Spinal cord (tissue), 10 donors: ENCODE measurements around the gene RNLS. TPM values are rescaled to one million over a fixed set of nuclear protein-coding genes. Genes with fewer than 3 reads are reported as not detected.

Experiments used
- DNase-seq, 6 donors: peaks; one replicate each; pipeline versions ENCODE4 v3.0.0 to v3.0.0-alpha.2; 2013 to 2015; ENCODE audit warnings: low spot score in 6 of 6, low read depth in 4 of 6
- H3K27ac ChIP-seq: one replicate; pipeline ENCODE4 v1.5.1; 2013; ENCODE audit warnings: low read depth, low read length, control low read depth
- H3K27me3 ChIP-seq: one replicate; pipeline ENCODE4 v1.6.1; 2013; ENCODE audit warnings: low read length; ENCODE audit not compliant: control insufficient read depth, insufficient read depth
- H3K36me3 ChIP-seq: one replicate; pipeline ENCODE4 v1.6.1; 2013; ENCODE audit warnings: low read length; ENCODE audit not compliant: control insufficient read depth, insufficient read depth
- H3K4me1 ChIP-seq: one replicate; pipeline ENCODE4 v1.6.1; 2013; ENCODE audit warnings: low read length; ENCODE audit not compliant: control insufficient read depth, insufficient read depth
- H3K4me3 ChIP-seq: one replicate; pipeline ENCODE4 v1.5.1; 2013; ENCODE audit warnings: low read depth, low read length, control low read depth
- H3K9me3 ChIP-seq: one replicate; pipeline ENCODE4 v1.6.1; 2013; ENCODE audit warnings: low read length; ENCODE audit not compliant: control insufficient read depth, insufficient read depth
- WGBS: methylation state at CpG from one replicate; pipeline ENCODE4 v1.1.5; 2013; ENCODE audit warnings: missing lambda C conversion rate; ENCODE audit not compliant: insufficient coverage; 5-methylcytosine and 5-hydroxymethylcytosine counted together
- polyA plus RNA-seq, 2 donors: library from polyadenylated mRNA; unstranded; fragments of 120-200 nt; gene quantifications; one replicate each; pipeline ENCODE4 v1.2.1, GENCODE V29; 2013; ENCODE audit not compliant: insufficient read length in 2 of 2
- total RNA-seq, 2 donors: library from RNA; depleted of rRNA in 1 of 2; stranded (reverse); fragments of 120-200 nt in 1 of 2; fragments of >200 nt in 1 of 2; gene quantifications; one replicate each; pipeline versions ENCODE4 v1.2.3 to v1.2.4, GENCODE V29; 2013 to 2014
- donor health status: healthy.

RNLS gene
- total and polyA plus RNA-seq, 4 donors = 6.1 to 16.1 (median 7.7) TPM

DNA sequence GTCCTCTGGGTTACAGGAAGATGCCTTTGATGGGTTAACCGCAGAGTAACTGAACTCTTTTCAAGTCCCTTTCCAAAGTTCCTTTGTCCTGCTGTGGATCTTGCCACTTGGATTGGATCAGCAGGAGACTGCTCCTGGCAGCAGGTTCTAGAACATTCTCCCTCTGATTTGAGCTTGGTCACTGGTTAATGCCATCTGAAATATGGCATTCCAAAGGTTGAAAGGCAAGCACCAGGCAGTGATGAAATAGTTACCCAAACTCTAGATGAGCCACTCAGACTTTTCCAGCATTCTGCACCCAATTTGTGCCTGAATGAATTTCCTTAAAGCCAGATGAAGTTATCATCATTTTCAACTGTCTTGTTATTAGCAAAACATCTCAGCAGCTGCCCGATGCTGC is 343.9 kb downstream of the RNLS start:
- DNase-seq = no peak
- Histone ChIP-seq H3K4me3 (no peak overlapping the region), H3K36me3 (no peaks in the 10 kb centered on the region), H3K27ac (no peak overlapping the region), H3K27me3 (peaks cover 2% of the 10 kb centered on the region), H3K9me3 (no peaks in the 10 kb centered on the region), H3K4me1 (peaks cover 16% of the 10 kb centered on the region)
- WGBS = 85% methylated on average over 2 of the region's 2 CpGs

DNA sequence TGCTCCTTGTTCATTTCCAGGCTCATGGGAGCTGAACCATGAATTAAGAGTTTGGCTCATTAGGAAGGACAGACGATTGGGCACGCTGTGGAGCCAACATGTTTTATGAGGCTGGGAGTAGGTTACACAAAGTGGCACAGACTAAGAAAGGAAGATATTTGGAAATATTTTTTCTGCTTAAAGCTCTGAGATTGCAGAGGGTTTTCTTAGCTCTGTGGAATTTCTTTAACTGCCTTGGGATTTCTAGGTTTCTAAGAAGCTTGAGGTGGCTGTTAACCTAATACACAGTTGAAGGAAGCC is 344.6 kb downstream of the RNLS start:
- Histone ChIP-seq H3K27ac (no peak overlapping the region), H3K27me3 (peaks cover 2% of the 10 kb centered on the region), H3K4me3 (no peak overlapping the region), H3K4me1 (peaks cover 15% of the 10 kb centered on the region), H3K36me3 (no peaks in the 10 kb centered on the region), H3K9me3 (no peaks in the 10 kb centered on the region)
- WGBS = 14% methylated on average over 2 of the region's 2 CpGs
- DNase-seq = peak in 1 of 6 donors; percentile 37

DNA sequence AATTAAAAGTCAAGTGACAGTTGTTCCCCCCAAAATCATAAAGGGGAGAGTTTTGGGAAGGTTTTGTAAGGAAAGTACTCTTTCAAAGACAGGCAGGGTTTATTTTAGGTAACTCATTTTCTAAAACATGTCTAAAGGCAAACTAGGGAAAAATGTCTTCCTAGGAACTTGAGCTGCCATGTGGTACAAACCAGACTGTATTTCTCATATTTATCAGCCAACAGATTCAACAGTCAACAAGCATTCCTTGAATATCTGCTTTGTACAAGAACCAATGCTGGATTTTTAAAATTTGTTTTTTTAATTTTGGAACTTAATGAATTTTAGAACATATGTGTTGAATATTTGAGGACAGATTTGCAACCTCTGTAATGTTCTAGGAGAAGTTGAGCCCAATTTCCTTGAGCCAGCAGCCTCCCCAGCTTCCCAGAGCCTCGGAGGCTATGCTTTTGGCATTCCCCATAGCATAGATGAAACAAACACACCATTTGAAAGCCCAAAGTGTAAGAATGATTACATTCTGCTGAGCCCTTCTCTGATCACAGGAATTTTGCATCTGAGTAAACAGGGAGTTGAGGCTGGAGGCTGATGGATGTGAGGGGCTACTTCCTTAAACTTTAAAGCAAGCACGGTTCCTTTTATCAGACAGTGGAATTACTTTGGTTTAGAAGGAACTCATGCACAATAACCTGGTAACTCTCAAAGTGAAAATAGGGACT is 345.1 kb downstream of the RNLS start:
- peaks cover 2% of the 10 kb centered on the region for H3K27me3 ChIP-seq
- DNase-seq = peak in 1 of 6 donors; percentile 57
- H3K4me1 ChIP-seq = peaks cover 17% of the 10 kb centered on the region
- peak overlapping the region; percentile 8 for H3K27ac ChIP-seq
- H3K9me3 ChIP-seq = no peaks in the 10 kb centered on the region
- no CpG with 5 or more reads among the region's 2 CpGs for WGBS
- H3K4me3 ChIP-seq = no peak overlapping the region
- H3K36me3 ChIP-seq = no peaks in the 10 kb centered on the region

DNA sequence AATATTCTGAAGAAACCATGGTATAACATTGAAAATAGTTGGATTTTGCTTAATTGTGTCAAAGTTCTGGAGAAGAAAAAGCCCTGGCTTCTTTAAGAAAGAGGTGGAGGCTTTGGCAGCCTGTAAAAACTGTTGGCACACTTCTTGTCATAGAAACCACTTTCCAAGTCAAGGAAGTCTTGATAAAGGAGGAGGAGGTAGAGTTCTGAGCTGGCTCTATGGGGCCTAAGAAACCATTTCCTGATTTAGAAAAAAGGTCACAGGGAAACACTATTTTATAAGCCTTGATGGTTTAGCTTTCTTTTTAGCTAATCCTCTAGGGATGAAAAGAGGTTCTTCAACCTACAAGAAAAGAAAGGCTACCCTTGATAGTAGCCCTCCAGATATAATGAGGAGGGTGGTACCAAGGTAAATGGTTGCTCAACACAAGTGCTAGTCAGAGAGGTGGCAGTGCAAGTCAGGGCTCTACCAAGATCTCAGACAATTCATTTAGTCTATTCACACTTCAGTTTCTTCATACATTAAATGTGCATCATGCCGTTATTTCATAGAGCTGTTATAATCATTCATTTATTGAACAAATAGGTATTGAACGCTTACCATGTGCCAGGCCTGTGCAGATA is 346.9 kb downstream of the RNLS start:
- WGBS = 100% methylated on average over 1 of the region's 2 CpGs
- Histone ChIP-seq H3K9me3 (peaks cover 1% of the 10 kb centered on the region), H3K27ac (no peak overlapping the region), H3K36me3 (no peaks in the 10 kb centered on the region), H3K27me3 (peaks cover 2% of the 10 kb centered on the region), H3K4me1 (peaks cover 29% of the 10 kb centered on the region), H3K4me3 (no peak overlapping the region)
- DNase-seq = no peak

DNA sequence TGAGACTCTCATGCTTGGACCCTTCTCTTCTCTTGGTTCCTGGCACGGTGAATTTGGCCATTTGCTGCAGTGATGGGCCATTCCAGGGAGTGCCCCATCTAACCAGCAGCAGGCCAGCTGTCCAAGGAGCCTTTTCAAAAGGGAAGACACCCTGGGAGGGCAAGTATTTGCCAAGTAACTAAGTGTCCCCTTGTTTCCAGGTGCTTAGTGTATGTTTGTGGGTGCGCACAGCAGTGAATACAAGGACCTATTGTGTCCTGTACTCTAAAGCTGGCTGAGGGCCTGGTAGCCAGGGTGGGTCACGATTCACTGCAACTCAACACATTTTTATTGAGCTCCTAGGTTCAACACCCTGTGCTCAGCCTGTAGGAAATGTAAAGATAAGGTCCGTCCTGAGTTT is 348.8 kb downstream of the RNLS start:
- Histone ChIP-seq H3K27me3 (no peaks in the 10 kb centered on the region), H3K27ac (peak overlapping the region; percentile 86), H3K4me1 (peaks cover 29% of the 10 kb centered on the region), H3K9me3 (peaks cover 1% of the 10 kb centered on the region), H3K36me3 (no peaks in the 10 kb centered on the region), H3K4me3 (no peak overlapping the region)
- peak in 3 of 6 donors; percentile 62 to 83 (median 78) for DNase-seq
- 43% methylated on average over 2 of the region's 4 CpGs for WGBS

DNA sequence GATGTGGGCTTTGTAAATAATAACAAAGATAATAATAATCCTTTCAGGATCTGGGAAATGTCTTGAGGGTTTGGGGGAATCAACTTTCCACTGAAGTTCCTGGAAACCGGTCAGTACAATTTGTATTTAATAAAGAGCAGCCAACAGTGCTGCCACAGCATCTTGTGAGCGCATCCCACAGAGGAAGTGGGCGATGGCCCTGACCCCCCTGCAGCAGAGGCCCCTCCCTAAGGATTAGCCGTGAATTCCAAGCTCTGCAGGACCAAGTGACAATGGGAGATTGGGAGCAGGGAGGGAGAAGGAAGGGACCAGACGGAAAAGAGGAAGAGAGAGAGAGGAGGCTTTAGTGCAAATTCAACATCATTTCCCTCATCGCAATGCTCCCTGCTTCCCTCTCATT is 349.2 kb downstream of the RNLS start:
- peak overlapping the region; percentile 86 for H3K27ac ChIP-seq
- no peaks in the 10 kb centered on the region for H3K36me3 ChIP-seq
- 40% methylated on average over 4 of the region's 6 CpGs for WGBS
- peaks cover 25% of the 10 kb centered on the region for H3K4me1 ChIP-seq
- no peak for DNase-seq
- H3K9me3 ChIP-seq = peaks cover 1% of the 10 kb centered on the region
- H3K27me3 ChIP-seq = no peaks in the 10 kb centered on the region
- H3K4me3 ChIP-seq = no peak overlapping the region

DNA sequence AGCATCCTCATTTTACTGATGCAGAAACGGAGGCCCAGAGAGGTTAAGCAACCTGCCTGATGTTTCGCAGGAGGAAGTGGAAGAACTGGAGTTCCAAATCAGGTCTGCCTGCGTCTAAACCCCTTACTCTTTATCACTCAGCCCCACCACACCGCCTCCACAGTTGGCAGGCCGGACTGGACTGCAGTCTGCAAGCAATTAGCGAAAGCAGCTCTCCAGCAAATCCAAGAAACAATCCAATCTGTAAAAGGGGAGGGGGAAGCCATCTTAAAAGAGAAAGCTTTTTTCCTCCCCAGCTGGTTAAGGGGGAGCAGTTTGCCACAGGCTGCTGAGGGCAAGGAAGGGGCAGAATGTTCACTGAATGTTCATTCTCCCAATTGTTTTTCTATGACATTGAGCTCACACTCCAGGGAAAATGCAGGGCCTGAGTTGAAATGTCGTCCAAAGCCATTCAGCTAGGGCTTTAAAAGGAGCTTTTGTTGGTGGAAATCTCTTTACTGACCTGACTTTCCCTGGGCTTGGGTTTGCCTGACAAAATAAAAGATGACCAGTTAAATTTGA is 350.1 kb downstream of the RNLS start:
- DNase-seq = peak in 2 of 6 donors; percentile 65 to 76
- no peak overlapping the region for H3K4me3 ChIP-seq
- peaks cover 23% of the 10 kb centered on the region for H3K4me1 ChIP-seq
- no peaks in the 10 kb centered on the region for H3K36me3 ChIP-seq
- WGBS = 44% methylated on average over 2 of the region's 7 CpGs
- peak overlapping the region; percentile 86 for H3K27ac ChIP-seq
- no peaks in the 10 kb centered on the region for H3K27me3 ChIP-seq
- peaks cover 1% of the 10 kb centered on the region for H3K9me3 ChIP-seq

DNA sequence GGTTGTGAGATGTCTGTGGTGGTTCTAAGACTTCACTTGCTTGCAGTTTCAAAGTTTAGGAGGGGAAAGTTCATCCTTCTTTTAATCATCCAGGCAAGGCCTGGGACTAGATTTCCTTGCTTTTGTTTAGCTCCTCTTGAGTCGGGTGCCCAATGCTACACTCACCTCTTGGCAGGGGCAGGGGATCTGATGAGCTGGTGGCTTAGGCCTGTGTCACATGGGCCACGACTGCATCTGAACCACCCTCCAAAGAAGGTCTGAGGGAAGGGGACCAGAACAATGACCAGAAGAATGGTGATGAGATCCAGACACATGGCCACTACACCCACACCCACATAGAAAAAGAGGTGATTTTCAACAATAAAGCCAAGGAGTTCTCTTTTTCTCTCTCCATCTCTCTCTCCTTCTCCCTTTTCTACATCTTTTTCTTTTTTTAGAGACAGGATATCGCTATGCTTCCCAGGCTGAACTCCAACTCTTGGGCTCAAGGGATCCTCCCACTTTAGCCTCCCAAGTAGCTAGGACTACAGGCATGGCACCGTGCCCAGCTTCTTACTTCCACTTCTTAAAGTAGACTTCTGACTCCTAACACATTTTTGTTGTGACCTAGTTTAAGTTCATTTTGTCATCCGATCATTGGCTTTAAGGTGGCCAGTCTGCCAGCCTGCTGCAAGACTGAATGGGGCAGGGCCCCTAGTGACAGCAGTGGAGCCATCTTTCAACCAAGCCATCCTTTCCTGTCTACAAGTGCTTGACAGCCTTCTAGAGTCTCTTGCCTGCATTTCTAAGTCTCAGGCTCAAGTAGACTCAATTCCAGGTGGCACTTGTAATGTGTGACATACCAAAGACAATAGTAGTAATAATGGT is 350.9 kb downstream of the RNLS start:
- Histone ChIP-seq H3K36me3 (no peaks in the 10 kb centered on the region), H3K4me3 (no peak overlapping the region), H3K27me3 (no peaks in the 10 kb centered on the region), H3K9me3 (peaks cover 1% of the 10 kb centered on the region), H3K27ac (peak overlapping the region; percentile 86), H3K4me1 (peaks cover 22% of the 10 kb centered on the region)
- DNase-seq = peak in 2 of 6 donors; percentile 24 to 39
- 59% methylated on average over 3 of the region's 5 CpGs for WGBS

DNA sequence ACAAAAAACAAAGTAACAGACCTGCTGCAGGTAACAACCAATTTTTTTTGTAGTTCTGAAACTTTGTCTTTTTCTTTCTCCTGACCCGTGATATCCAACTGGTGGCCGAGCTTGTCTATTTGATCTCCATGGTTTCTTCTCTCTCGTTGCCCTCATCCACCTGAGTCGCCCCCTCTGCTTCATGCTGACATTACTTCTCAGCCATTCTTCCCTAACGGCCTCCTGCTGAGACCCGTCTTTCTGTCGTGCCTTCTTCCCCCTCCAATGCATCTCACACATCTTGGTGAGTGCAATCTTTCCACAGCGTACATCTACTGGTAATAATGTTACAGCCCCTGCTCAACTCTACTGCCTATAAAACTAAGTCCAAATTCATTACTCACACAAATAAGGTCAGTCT is 352.9 kb downstream of the RNLS start:
- Histone ChIP-seq H3K4me1 (peaks cover 22% of the 10 kb centered on the region), H3K4me3 (no peak overlapping the region), H3K27ac (no peak overlapping the region), H3K27me3 (no peaks in the 10 kb centered on the region), H3K36me3 (no peaks in the 10 kb centered on the region), H3K9me3 (peaks cover 1% of the 10 kb centered on the region)
- DNase-seq = no peak
- 64% methylated on average over 8 of the region's 8 CpGs for WGBS
